HG02938 (cell line): Measurements from ENCODE around the gene ZNF776.
"Not testable (repeated sequence)": the region's sequence is repeated elsewhere in the genome, so short reads cannot be mapped to it uniquely, and the experiment has no call there.

Experiments
- ATAC-seq: cut with Tn5 transposase; IDR thresholded peaks from one replicate; pipeline ENCODE4 v1.9.1; 2021; ENCODE audit warnings: mild to moderate bottlenecking, moderate library complexity; ENCODE audit not compliant: unreplicated experiment

ZNF776 gene

DNA sequence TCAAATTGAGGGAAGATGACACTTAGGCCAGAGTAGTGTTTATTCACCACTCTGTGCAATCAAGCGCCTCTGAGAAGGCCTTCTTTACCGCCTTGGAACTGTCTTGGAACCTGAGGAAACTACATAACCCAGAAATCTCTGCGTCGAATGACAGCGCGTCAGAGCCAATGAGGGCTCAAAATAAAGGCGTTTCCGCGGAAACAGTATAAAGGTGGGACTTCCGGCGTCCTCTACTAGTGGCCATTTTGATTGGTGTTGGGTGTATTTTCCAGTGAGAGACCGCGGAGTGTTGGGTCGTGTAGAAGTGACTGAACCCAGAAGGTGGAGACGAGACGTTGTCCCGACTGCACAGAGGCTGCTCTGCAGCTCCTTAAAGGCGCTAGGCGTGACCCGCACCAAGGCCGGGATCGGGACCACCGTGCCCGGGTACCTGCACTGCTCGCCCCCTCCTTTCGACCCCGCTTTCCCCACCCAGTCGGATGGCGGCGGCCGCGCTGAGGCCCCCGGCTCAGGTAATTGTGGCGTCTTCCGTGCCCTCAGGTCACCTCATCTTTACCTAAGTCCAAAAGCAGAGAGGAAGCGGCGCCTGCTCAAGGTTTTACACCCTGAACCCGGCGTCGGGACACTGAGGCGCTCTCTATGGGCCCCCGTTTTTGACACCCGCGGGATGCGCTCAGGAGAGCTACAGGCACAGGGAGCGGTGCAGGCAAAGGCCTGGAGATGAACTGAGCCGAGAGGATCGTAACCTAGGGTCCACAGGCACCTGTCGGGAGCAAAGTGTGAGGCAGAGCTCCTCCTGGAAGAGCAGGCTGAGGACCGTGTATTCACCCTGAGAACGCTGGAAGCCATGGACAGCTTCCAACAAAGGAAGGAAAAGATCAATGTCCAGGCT, at the start of gene ZNF776:
Gene ZNF776 (plus strand): TSS at position 236 of the 892 bp plus-strand sequence. CDS start 244 bp downstream, at position 480.
- peak; percentile 97 for ATAC-seq

DNA sequence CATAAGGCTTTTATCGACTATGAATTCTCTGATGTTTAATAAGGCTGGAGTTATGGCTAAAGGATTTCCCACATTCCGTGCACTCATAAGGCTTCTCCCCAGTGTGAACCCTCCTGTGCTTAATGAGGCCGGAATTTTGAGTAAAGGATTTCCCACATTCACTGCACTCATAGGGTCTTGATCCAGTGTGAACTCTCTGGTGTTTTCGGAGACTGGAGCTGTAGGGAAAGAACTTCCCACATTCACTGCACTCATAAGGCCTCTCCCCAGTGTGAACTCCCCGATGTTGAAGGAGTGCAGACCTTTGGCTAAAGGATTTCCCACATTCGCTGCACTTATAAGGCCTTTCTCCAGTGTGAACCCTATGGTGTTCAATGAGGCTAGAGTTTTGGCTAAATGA, 45.0 kb upstream of the ZNF776 start:
- ATAC-seq, result no peak

DNA sequence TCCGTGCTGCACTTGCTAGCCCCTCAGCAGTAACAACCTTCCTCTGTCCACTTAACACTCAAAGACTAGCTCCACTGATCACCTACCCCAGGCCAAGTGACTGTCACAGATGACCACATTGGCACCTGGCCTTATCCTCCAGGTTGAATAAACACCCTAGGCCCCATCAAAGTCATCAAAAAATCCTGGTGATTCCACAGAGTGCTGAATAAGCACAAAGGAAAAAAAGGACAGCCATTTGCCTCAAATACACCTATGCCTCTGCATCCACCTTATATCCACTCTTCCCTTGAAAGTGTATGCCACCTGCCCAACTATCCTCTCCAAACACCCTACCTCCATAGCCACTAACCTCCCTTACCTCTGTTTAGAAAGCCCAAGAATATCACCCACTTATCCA, 40.3 kb upstream of the ZNF776 start:
- no peak for ATAC-seq

DNA sequence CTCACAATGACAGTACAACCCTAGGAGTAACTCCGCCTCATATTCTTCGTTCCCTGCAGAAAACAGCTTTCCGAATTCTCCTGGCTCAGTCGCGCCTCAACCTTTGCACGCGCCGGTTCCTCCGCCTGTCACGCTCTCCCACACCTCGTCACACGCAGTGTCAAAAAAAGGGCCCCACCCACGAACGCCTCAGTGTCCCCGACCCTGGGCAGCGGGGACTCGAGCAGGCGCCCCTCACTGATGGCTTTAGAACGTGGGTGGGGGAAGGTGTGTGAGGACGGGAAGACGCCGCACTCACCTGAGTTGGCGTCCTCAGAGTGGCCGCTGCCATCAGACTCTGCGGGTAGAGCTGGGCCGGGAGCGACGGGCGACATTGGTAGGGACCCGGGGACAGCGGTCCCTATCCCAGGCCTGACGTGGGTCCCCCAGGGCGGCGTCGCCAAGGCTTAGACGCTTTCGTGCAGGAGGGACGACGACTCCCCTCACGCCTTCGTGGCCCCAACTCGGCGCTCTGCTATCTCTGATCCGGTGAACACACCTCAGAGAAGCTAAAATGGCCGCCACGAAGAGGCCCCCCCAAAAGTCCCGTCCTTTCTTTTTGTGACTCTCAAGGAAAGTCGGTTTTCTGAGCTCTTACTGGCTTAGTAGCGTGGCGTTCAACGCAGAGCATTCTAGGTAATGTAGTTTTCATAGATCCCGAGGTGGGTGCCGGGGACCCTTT, 37.8 kb upstream of the ZNF776 start, which contains the start of gene ZNF154:
Gene ZNF154 (minus strand): TSS at position 564 of the 721 bp plus-strand sequence. CDS start 233 bp downstream, at position 331.
- ATAC-seq, result peak; percentile 62

DNA sequence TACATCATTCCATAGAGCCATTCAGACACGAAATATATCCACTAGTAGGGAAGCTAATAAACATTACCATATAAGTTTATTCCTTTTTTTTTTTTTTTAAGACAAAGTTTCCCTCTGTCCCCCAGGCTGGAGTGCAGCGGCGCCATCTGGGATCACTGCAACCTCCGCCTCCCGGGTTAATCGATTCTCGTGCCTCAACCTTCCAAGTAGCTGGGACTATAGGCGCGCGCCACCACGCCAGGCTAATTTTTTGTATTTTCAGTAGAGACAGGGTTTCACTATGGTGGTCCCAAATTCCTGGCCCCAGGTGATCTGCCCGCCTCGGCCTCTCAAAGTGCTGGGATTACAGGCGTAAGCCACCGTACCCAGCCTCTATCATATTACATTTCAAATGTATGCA, 37.0 kb upstream of the ZNF776 start:
- ATAC-seq, result no peak

DNA sequence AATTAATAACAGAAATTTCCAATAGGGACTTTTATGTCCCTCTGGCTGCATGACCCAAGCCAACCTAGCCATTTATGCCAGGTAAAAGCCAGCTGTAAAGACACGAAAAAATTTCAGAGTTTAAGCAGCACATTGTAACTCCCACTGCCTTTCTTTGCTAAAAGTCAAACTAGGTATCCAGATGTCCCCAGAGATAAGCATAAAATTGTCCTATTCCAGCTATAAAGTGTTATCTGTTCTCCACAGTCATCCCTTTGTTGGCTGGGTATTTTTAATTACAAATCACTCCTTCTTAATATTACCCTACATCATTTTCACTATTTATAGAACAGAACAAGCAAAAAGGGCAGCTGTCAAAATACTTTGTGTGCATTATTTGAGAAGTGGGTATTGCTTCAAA, 34.4 kb upstream of the ZNF776 start:
- no peak for ATAC-seq

DNA sequence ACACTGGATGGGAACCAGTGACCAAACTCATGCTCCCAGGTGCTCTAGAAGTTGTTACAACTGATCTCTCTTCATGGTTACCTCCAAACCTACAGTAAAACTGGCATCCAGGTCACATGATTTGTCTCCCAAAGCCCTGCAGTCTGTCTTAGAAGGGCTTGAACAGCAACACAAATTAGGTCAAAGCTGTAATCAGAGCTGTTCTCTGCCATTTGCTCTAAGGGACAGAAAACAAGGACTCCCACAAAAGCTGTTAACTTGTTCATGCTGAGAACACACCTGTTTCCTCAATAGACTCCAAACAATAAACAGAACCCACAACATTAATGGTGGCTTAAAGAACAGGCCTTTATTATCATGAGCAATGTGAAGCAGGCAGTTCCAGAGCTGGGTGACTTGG, 27.2 kb upstream of the ZNF776 start:
- ATAC-seq, result no peak

DNA sequence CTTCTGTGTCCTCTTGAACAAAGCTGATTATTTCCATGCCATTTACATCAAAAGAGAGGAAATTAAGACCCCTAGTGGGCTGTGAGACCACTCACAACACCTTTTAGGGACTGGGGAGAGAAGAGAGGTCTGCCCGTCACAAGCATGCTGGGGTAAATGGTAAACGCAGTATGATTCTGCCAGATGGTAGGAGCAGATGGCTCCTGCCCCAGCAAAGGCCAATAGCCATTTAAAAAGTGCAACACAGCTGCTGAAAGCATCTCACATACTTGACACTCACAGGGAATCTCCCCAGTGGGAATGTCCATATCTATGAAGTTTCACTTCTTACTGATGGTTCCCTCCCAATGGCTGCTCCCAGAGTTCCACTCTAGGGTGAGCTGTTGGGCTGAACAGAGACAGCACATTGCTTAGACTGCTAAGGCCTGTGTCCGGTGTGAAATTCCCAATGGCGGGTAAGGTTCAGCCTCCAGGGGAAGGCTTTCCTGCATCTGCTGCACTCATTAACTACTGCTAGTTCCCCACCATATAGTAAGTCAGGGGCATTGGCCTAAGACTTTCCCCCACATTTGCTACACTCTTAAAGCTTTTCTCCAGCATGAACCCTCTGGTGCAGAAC, 26.6 kb upstream of the ZNF776 start:
- no peak for ATAC-seq

DNA sequence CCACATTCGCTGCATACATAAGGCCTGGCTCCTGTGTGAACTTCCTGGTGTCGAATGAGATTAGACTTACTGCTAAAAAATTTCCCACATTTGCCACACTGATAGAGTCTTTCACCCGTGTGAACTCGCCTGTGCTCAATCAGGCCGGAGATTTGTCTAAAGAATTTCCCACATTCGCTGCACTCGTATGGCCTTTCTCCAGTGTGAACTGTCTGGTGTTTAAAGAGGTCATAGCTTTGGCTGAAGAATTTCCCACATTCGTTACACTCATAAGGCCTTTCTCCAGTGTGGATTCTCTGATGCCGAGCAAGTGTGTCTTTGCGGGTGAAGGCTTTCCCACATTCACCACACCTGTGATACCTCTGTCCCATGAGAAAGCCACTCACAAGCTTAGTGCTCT, 25.7 kb upstream of the ZNF776 start:
- no peak for ATAC-seq

DNA sequence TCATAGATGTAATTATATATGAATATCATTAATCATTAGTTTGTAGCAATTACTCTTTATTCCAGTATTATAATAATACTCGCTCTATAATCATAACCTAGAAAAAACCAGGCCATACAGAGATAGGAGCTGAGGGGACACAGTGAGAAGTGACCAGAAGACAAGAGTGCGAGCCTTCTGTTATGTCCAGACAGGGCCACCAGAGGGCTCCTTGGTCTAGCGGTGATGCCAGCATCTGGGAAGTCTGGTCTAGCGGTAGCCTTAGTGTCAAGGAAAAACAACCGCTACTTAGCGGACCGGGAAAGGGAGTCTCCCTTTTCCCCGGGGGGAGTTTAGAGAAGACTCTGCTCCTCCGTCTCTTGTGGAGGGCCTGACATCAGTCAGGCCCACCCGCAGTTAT, 8.3 kb upstream of the ZNF776 start:
- not testable (repeated sequence) for ATAC-seq

DNA sequence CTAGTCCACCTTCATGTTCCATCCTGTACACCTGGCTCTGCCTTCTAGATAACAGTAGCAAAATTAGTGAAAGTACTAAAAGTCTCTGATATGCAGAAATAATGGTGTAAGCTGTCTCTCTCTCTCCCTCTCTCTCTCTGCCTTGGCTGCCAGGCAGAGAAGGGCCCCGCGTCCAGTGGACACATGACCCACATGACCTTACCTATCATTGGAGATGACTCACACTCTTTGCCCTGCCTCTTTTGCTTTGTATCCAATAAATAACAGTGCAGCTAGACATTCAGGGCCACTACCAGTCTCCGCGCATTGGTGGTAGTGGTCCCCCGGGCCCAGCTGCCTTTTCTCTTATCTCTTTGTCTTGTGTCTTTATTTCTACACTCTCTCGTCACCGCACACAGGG, 7.8 kb upstream of the ZNF776 start:
- not testable (repeated sequence) for ATAC-seq

DNA sequence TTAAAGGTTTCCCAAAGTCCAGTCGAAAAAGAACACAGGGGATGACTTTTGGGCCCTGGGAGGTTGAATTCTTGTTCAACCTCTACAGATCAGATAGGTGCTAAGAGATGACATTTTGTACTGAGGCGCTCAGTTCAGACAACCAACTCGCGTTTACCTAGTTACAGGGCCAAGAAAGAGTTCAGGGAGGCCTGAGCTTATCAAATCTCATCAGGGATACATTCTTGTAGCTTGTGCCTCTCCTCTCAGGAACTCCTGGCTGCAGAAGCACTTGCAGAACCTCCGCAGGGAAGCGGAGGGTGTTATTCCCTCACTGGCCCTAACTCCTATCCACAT, 825 bp downstream of the ZNF776 start:
- ATAC-seq, result no peak

DNA sequence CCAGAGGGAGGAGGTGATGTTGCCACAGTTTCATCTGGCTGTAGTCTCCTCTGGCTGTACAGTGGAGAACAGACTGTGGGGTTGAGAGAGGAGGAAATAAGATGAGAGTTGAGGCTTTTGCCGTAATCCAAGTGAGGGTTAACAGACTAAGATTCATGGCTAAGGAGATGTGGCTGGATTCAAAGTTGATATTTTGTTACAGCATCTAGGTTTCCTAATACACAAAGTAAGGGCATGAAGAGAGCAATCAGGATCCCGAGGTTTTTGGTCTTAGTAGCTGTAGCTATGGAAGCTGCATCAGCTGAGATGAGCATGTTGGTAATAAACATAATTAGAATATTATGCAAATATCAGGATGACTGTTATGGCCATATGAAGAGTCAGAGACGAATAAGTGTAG, 1.4 kb downstream of the ZNF776 start:
- no peak for ATAC-seq

DNA sequence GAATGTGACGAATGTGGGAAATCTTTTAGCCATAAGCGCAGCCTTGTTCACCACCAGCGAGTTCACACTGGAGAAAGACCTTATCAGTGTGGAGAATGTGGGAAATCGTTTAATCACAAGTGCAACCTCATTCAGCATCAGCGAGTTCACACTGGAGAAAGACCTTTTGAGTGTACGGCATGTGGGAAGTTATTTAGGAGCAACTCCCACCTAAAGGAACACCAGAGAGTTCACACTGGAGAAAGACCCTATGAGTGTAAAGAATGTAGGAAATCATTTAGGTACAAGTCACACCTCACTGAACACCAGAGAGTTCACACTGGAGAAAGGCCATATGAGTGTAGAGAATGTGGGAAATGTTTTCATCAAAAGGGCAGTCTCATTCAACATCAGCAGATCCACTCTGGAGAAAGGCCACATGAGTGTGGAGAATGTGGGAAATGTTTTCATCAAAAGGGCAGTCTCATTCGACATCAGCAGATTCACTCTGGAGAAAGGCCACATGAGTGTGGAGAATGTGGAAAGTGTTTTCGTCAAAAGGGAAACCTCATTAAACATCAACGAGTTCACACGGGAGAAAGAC, 7.6 kb downstream of the ZNF776 start:
- ATAC-seq, result no peak

DNA sequence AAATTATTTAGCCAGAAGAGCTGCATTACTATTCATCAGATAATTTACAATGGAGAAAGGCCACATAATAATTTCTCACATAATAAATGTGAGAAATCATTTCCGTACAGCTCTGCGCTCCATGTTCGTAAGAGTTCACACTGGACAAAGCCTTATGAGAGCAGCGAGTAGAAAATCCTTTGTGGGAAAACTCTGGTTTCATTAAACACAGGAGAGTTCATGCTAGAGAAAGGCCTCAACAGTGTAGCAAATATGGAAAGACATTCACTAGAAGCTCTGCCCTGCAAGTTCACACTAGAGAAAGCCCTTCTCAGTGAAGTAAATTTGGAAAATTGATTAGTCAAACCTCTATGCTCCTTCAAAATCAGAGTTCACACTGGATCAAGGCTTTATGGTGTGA, 8.4 kb downstream of the ZNF776 start:
- ATAC-seq, result no peak

DNA sequence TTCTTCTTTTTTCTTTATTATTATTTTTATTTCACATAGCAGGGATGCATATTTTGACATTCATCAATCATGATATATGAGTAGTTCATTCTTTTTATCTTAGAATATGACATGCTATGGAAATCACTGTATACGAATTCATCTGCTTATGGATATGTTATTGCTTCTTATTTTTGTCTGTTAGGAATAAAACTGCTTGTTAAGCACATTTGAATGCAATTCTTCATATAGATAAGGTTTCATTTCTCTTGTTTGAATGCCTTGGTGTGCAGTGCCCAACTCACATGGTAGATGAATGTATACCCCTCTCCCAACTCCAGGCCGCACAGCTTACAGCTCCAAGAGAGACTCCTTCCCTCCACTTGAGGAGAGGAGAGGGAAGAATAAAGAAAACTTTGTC, 11.3 kb downstream of the ZNF776 start:
- no peak for ATAC-seq

DNA sequence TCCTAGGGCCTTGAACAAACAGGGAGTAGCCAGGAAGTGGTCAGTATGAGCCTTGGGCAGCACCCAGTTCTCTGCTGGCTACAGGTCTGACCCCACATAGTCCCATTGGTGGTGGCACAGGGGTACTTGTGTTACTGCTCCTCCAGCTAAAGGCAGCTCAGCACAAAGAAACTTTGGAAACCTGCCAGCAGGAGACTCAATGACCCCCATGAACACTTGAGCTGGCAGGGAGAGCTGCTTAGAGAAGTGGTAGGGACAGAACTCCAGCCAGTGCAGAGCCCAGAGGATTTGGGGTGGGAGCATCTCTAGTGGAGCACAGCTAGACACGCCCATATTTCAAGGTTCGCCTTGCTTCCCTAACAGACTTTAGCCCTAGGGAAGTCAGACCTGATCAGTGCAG, 12.5 kb downstream of the ZNF776 start:
- ATAC-seq, result no peak

DNA sequence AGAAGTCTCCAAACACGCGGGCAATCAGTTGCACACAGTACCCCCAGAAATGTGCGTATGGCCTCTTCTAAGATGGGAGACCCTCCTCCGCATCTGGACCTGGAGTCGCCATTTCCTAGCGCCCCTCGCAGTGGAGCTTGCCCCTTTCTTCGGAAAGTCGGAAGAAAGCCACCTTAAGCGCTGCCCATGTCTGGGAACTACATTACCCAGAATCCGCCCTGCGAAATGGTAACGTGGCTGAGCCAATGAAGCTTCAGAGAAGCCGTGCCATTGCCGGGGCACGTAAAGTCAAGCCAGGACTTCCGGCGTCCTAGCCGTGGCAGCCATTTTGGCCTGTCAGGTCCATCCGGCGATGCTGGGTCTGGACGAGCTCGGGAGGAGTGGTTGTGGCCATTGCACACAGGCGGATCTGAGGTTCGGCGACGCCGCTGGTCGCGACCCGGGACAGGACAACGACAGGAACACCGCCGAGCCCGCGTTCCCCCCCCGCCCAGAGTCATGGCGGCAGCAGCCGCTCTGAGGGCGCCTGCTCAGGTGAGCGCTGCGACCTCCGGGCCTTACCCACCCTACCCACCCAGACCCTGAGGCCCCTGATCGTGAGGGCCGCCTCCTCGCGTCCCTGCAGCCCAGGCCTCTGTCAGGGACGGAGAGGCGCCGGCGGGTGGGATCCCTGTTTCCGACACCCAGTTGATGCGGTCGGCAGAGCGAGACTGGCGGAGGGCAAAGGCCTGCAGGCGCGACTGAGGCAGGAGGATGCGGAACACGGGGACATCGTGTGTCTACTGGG, 22.9 kb downstream of the ZNF776 start, which contains the start of gene ZNF586:
Gene ZNF586 (plus strand): TSS at position 332 of the 787 bp plus-strand sequence. CDS start 167 bp downstream, at position 499.
- ATAC-seq, result peak; percentile 91

DNA sequence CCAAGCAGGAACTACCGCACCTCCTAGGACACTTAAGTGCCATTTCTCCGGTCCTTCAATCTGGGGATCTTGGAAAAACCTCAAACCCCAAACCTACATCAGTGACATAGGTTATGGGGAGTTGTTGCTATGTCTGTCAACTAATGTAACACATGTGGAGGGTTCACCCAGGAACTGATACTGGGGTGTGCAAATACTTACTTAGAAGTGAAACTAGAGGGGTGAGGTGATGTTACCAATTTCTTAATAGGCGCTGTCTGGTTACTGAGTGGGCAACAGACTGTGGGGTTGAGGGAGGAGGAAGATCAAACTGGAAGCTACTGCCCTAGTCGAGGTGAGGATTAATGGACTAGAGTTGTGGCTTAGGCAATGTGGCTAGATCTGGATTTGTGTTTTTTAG, 24.8 kb downstream of the ZNF776 start:
- ATAC-seq, result no peak

DNA sequence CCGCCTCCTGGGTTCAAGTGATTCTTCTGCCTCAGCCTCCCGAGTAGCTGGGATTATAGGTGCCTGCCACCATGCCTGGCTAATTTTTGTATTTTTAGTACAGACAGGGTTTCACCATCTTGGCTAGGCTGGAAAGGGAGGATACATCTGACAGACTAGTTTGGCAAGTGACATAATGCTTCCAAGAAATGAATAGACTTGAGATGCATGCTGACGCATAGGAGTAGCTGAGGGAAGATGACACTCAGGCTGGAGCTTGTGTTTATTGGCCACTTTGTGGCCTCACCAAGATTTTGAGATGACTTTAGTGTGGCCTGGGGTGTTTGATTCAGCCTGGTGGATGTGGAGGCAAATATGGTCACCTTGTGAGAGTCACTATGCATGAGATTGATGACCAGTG, 26.9 kb downstream of the ZNF776 start:
- no peak for ATAC-seq
